ENCODE measurements around the gene GLYATL1B. TPM values are rescaled to one million over a fixed set of nuclear protein-coding genes. Genes with fewer than 3 reads are reported as not detected.

The GLYATL1B gene
- total and polyA plus RNA-seq, 10 of the 15 experiments (the other 5 are each of a cell fraction or from before 2014, with no cell fraction given) = 0.10 to 1.7 (median 0.24) TPM; not detected in 4

- BruUV-seq (replicated peaks) = no TSS peak
- CTCF ChIA-PET = interaction anchor here (0.9 to 12.0 kb wide), 5 partner anchors 18 to 79 kb away, joined by 3 to 250 read pairs (median 6); no protein-coding TSS in a partner anchor
- FAIRE-seq (no peak), DNase-seq (ENCODE audit: low read depth, low spot score) (no peak), ATAC-seq (no peak)
- WGBS (ENCODE audit: insufficient coverage, insufficient replicate concordance, low lambda C conversion rate, missing lambda C conversion rate) = 98% methylated on average over 17 of the region's 17 CpGs
- H3K4me2 ChIP-seq (ENCODE audit: control insufficient read depth, insufficient read depth) = no peak overlapping the region
- no peak overlapping the region for H3K9ac ChIP-seq (ENCODE audit: control insufficient read depth, insufficient read depth, low read length)
- no peaks in the 10 kb centered on the region for H3K27me3 ChIP-seq (replicated peaks in 1 of 2; ENCODE audit: control insufficient read depth in 2 of 2, insufficient read depth in 2 of 2, low read length in 1 of 2)
- 0 out of 4 replicates have a peak, but pooled peaks cover 0 to 3% of the 10 kb centered on the region in 2 experiments for H3K36me3 ChIP-seq (ENCODE audit: control insufficient read depth in 2 of 2, insufficient read depth in 2 of 2, low read length in 1 of 2)
- in situ Hi-C loops (cut with MboI) (no loop called here), intact Hi-C loops (cut with micrococcal nuclease; ENCODE audit: unreplicated experiment) (loop anchor here (5.0 to 10.0 kb wide), 2 partner anchors 235 to 342 kb away; no protein-coding TSS in a partner anchor)
- POLR2A ChIA-PET = no interaction called here
- TF ChIP-seq POLR2AphosphoS2 (IDR thresholded peaks at IDR 0.05; ENCODE audit: low read depth, low read length) (no peak), CEBPZ (IDR thresholded peaks at IDR 0.05; ENCODE audit: low read depth, low read length) (no peak)
- no peak overlapping the region for H2AFZ ChIP-seq (ENCODE audit: control insufficient read depth, low read depth, low read length)
- no peak overlapping the region for H3K4me3 ChIP-seq
- H3K79me2 ChIP-seq (ENCODE audit: control insufficient read depth, insufficient read depth, low read length) = no peaks in the 10 kb centered on the region
- peaks cover 2% of the 10 kb centered on the region; the same call in 2 of the 3 replicates for H3K9me3 ChIP-seq (replicated peaks; ENCODE audit: control insufficient read depth, insufficient read depth, low read length)
- no peaks in the 10 kb centered on the region for H3K4me1 ChIP-seq (ENCODE audit: control insufficient read depth, insufficient read depth, low read length)
- no peak overlapping the region for H3K27ac ChIP-seq (ENCODE audit: control insufficient read depth, insufficient read depth)
- SMC1A ChIA-PET (ENCODE audit: uncharacterized antibody, unreplicated experiment) = interaction anchor here (1.4 to 3.1 kb wide), 2 partner anchors 21 to 79 kb away, joined by 4 to 22 read pairs; no protein-coding TSS in a partner anchor
- RAD21 ChIA-PET (ENCODE audit: unreplicated experiment) = interaction anchor here (1.6 kb wide), 1 partner anchor 21 kb away, joined by 9 read pairs; no protein-coding TSS in a partner anchor
- no peaks in the 10 kb centered on the region for H4K20me1 ChIP-seq (ENCODE audit: control insufficient read depth, insufficient read depth)
Observed at GRCh38 chr11:59137190-59137589, 51.1 kb downstream of the GLYATL1B start.

All from GM12878 (cell line).